ENCODE data around the gene SERPINA5.

- TF ChIP-seq CTCF (IDR thresholded peaks at IDR 0.05) = no peak
- no peak for TF ChIP-seq POLR2A (IDR thresholded peaks at IDR 0.05)
Observed at GRCh38 chr14:94588311-94588710, 7.1 kb downstream of the SERPINA5 start.

Data from testis (tissue), 2 donors.